ENCODE results near the gene EIF5.

The EIF5 gene

DNA sequence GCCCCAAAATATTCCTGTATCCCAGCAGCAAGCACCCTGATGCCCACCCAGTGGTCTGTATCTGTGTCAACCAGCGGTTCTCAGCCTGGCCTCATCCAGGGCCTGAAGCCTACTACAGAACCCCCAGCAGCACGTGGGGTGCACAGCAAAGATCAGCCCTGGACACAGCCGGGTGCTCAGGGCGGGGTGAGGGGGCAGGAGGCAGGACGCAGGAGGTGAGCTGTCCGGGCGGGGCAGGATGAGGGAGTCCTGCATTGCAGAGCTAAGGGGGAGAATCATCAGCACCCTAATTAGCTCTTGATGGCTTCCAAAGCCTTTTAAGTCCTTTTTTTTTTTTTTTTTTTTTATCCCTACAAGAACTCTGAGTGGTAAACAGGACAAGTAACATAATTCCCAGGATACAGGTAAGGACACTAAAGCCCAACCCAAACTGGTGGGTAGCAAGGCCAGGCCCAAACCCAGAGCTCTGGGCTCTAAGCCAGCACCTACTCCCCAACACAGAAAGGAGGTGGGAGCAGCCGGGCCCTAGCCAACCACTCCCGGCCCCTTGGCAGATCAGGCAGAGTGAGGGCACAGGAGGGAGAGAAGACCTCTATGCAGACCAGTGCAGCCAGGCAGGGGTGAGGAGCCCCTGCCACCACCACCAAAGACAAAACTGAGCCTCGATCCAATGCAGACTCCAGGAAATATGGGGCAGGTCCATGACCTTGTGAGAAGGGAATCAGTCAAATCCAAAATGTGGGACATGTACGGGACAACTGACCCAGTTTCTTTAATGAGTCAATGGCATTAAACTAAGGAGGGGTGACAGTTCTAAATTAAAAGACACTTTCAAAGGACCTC, 32.3 kb upstream of the EIF5 start:
- TF ChIP-seq POLR2A (IDR thresholded peaks at IDR 0.05; ENCODE audit: extremely low read depth, insufficient read length) (no peak), MYC (IDR thresholded peaks at IDR 0.05; ENCODE audit: low read depth, low read length) (no peak)
- TF ChIP-seq, protein P1, sequence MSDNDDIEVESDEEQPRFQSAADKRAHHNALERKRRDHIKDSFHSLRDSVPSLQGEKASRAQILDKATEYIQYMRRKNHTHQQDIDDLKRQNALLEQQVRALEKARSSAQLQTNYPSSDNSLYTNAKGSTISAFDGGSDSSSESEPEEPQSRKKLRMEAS (IDR thresholded peaks at IDR 0.05; ENCODE audit: low read depth, low read length) = no peak
- TF ChIP-seq, protein P2, sequence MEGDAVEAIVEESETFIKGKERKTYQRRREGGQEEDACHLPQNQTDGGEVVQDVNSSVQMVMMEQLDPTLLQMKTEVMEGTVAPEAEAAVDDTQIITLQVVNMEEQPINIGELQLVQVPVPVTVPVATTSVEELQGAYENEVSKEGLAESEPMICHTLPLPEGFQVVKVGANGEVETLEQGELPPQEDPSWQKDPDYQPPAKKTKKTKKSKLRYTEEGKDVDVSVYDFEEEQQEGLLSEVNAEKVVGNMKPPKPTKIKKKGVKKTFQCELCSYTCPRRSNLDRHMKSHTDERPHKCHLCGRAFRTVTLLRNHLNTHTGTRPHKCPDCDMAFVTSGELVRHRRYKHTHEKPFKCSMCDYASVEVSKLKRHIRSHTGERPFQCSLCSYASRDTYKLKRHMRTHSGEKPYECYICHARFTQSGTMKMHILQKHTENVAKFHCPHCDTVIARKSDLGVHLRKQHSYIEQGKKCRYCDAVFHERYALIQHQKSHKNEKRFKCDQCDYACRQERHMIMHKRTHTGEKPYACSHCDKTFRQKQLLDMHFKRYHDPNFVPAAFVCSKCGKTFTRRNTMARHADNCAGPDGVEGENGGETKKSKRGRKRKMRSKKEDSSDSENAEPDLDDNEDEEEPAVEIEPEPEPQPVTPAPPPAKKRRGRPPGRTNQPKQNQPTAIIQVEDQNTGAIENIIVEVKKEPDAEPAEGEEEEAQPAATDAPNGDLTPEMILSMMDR (IDR thresholded peaks at IDR 0.05; ENCODE audit: low read depth, low read length) = no peak
- DNase-seq (ENCODE audit: low read depth) = no peak
- H3K4me3 ChIP-seq (ENCODE audit: low read depth, low read length) = no peak overlapping the region

DNA sequence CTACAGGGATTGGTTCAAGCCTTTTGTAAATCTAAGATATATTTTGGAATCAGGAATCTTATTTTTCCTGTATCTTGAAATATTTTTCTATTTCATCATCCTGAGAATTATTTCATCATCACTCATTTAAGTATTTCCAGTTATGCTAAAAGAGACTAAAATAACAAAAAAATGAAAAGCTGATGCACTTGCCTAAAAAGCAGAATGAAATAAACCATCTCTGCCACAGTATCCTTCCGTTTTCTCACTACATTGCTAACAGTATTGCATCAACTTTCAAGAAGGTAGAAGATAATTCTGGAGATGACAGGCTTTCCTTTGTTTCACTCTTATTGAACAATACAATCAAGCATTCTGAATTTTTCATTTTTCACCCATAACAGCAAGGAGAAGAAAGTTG, 31.1 kb upstream of the EIF5 start:
- H3K4me3 ChIP-seq (ENCODE audit: low read depth, low read length) = no peak overlapping the region
- DNase-seq (ENCODE audit: low read depth) = no peak
- TF ChIP-seq MYC (IDR thresholded peaks at IDR 0.05; ENCODE audit: low read depth, low read length) = no peak
- TF ChIP-seq, protein P2 (IDR thresholded peaks at IDR 0.05; ENCODE audit: low read depth, low read length) = no peak
- no peak for TF ChIP-seq POLR2A (IDR thresholded peaks at IDR 0.05; ENCODE audit: extremely low read depth, insufficient read length)

DNA sequence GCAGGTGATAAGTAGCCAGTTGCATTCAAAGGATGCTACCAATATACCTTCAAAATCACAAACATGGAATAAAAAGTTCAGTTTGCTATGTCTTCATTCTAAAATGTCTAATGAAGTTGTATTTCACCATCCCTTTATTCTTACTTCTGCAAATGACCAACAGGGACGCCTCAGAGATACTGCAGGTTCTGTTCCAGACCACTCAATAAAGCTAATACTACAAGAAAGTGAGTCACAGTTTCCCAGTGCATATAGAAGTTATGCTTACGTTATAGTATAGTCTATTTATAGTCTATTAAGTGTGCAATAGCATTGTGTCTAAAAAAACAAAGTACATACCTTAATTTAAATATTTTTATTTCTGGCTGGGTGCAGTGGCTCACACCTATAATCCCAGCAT, 29.3 kb upstream of the EIF5 start:
- TF ChIP-seq POLR2A (IDR thresholded peaks at IDR 0.05; ENCODE audit: extremely low read depth, insufficient read length) = no peak
- TF ChIP-seq, protein P1 (IDR thresholded peaks at IDR 0.05; ENCODE audit: low read depth, low read length) = no peak
- TF ChIP-seq, protein P2 (IDR thresholded peaks at IDR 0.05; ENCODE audit: low read depth, low read length) = no peak
- no peak for TF ChIP-seq MYC (IDR thresholded peaks at IDR 0.05; ENCODE audit: low read depth, low read length)
- DNase-seq (ENCODE audit: low read depth) = peak; percentile 25
- H3K4me3 ChIP-seq (ENCODE audit: low read depth, low read length) = no peak overlapping the region

DNA sequence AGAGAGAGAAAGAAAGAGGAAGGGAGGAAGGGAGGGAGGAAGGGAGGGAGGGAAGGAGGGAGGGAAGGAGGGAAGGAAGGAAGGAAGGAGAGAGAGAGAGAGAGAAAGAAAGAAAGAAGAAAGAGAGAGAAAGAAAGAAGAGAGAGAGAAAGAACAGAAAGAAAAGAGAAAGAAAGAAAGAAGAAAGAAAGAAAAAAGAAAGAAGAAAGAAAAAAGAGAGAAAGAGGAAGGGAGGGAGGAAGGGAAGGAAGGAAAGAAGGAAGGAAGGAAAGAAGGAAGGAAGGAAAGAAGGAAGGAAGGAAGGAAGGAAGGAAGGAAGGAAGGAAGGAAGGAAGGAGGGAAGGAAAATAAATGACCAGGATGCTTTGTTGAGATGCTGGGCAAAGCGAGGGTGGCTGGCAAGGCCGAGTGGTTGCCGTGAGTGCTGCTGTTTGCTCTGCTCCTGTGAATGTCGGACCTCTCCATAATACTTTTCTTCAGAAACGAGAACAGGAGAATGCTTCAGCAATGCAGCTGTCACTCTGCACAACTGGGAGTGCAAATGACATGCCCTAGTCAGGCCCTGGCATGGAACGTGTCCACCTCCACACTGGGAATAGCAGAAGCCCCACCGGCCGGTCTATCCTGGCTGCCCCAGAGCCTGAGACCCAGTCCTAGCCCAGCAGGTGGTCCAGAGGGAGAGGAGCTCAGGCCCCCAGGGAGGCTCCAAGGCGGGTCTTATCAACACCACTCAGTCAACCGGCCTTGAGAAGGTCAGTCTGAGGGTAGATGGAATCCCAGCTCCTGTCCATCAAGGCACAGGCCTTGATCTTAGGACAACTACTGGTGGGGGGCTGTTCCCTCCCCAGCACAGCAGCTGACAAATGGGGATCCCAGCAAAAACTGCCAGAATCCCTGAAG, 25.1 kb upstream of the EIF5 start:
- TF ChIP-seq POLR2A (IDR thresholded peaks at IDR 0.05; ENCODE audit: extremely low read depth, insufficient read length) = no peak
- TF ChIP-seq MYC (IDR thresholded peaks at IDR 0.05; ENCODE audit: low read depth, low read length) = no peak
- TF ChIP-seq, protein P2 (IDR thresholded peaks at IDR 0.05; ENCODE audit: low read depth, low read length) = no peak
- TF ChIP-seq, protein P1 (IDR thresholded peaks at IDR 0.05; ENCODE audit: low read depth, low read length) = no peak
- no peak for DNase-seq (ENCODE audit: low read depth)

DNA sequence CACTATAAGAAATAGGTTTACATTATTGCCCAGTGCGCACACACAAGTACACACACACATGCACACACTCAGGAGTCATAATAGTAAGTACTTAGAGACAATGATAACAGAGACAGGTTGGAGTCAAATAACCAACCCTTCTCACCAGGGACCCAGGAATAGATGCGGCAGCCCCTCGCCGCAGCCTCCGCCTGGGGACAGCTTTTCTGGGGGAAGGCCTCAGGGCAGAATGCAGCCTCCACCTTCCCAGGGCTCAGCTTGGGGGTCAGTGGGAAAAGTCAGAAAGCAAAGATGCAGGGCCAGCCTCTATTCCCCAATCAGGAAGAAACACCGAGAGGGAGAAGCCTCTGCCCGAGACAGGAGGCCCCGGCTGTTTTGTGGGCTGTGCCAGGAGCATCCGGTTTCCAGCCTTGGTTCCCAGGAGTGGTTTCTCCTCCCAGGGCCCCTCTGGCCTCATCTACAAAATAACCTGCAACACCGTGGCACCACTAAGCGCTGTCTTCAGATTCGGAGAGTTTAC, 23.4 kb upstream of the EIF5 start:
- DNase-seq (ENCODE audit: low read depth) = no peak
- no peak overlapping the region for H3K4me3 ChIP-seq (ENCODE audit: low read depth, low read length)
- TF ChIP-seq, protein P2 (IDR thresholded peaks at IDR 0.05; ENCODE audit: low read depth, low read length) = no peak
- no peak for TF ChIP-seq MYC (IDR thresholded peaks at IDR 0.05; ENCODE audit: low read depth, low read length)
- TF ChIP-seq, protein P1 (IDR thresholded peaks at IDR 0.05; ENCODE audit: low read depth, low read length) = no peak
- no peak for TF ChIP-seq POLR2A (IDR thresholded peaks at IDR 0.05; ENCODE audit: extremely low read depth, insufficient read length)

More for the DNA sequence above, 25.1 kb upstream of the EIF5 start:
- H3K4me3 ChIP-seq (ENCODE audit: low read depth, low read length) = no peak overlapping the region
